WTC11 (cell line): ENCODE results near the gene PSMC4. TPM values are rescaled to one million over a fixed set of nuclear protein-coding genes. Genes with fewer than 3 reads are reported as not detected.

ENCODE experiments used
- ATAC-seq: fragments of 200-7000 bp; cut with Tn5 transposase; 2 replicates; pipeline ENCODE4 v1.10.0; 2021; ENCODE audit warnings: mild to moderate bottlenecking, moderate library complexity
- CTCF ChIA-PET: fragments of 300-600 bp; sonication (Branson Sonifier 250); formaldehyde crosslinking; loops from one replicate; lab custom pipeline; 2021; ENCODE audit warnings: antibody characterized with exemption; lab: Charles Lee
- POLR2A ChIA-PET: fragments of 350-600 bp; sonication (Branson Sonifier 250); formaldehyde crosslinking; loops from one replicate; lab custom pipeline; 2021; ENCODE audit warnings: antibody characterized with exemption; lab: Charles Lee
- DNase-seq: peaks from one replicate; pipeline ENCODE4 v3.0.0; 2021; ENCODE audit warnings: low spot score
- H3K27ac Mint-ChIP-seq: 2 replicates; pipeline ENCODE4 v1.8.0; 2021; ENCODE audit warnings: mixed read lengths
- H3K27me3 Mint-ChIP-seq: 2 replicates; pipeline ENCODE4 v1.8.0; 2021; ENCODE audit warnings: low read depth, mild to moderate bottlenecking, moderate library complexity, mixed read lengths
- H3K36me3 Mint-ChIP-seq: 2 replicates; pipeline ENCODE4 v1.8.0; 2021; ENCODE audit warnings: mixed read lengths
- H3K4me1 Mint-ChIP-seq: 2 replicates; pipeline ENCODE4 v1.8.0; 2022; ENCODE audit warnings: mixed read lengths
- H3K4me3 Mint-ChIP-seq: 2 replicates; pipeline ENCODE4 v1.8.0; 2021; ENCODE audit warnings: mild to moderate bottlenecking, moderate library complexity, mixed read lengths
- H3K9me3 Mint-ChIP-seq: 2 replicates; pipeline ENCODE4 v1.8.0; 2021; ENCODE audit warnings: mixed read lengths
- ATF1 ChIP-seq: sonication (generic); formaldehyde crosslinking; IDR thresholded peaks from 2 replicates; pipeline ENCODE4 v1.8.1; 2023; ENCODE audit warnings: mild to moderate bottlenecking, moderate library complexity, missing genetic modification reagents
- ESRRA ChIP-seq: sonication (generic); formaldehyde crosslinking; IDR thresholded peaks from 2 replicates; pipeline ENCODE4 v1.8.1; 2022; ENCODE audit warnings: mild to moderate bottlenecking, missing genetic modification reagents, borderline replicate concordance
- ETV6 ChIP-seq: sonication (generic); formaldehyde crosslinking; IDR thresholded peaks from 2 replicates; pipeline ENCODE4 v1.8.1; 2022; ENCODE audit warnings: mild to moderate bottlenecking, missing genetic modification reagents
- OVOL2 ChIP-seq: fragments of 250-450 bp; sonication (Bioruptor Pico); IDR thresholded peaks from 2 replicates; pipeline ENCODE4 v1.9.0; 2021; ENCODE audit warnings: mild to moderate bottlenecking, borderline replicate concordance
- SMAD4 ChIP-seq: sonication (generic); formaldehyde crosslinking; IDR thresholded peaks from 2 replicates; pipeline ENCODE4 v1.8.0; 2022; ENCODE audit warnings: mild to moderate bottlenecking, missing genetic modification reagents
- TEAD4 ChIP-seq: sonication (generic); formaldehyde crosslinking; IDR thresholded peaks from 2 replicates; pipeline ENCODE4 v1.8.0; 2022; ENCODE audit warnings: mild to moderate bottlenecking, missing genetic modification reagents
- TP53 ChIP-seq: sonication (generic); formaldehyde crosslinking; IDR thresholded peaks from 2 replicates; pipeline ENCODE4 v1.8.1; 2023; ENCODE audit warnings: mild to moderate bottlenecking, missing genetic modification reagents
- total RNA-seq: library from RNA; stranded (reverse); gene quantifications from 3 replicates; pipeline ENCODE4 v1.2.3, GENCODE V29; 2021
- TF ChIP-seq, protein P1 (sequence below): fragments of 250-450 bp; sonication (Bioruptor Pico); IDR thresholded peaks from 2 replicates; pipeline ENCODE4 v1.8.0; 2021; ENCODE audit warnings: mild to moderate bottlenecking
- TF ChIP-seq, protein P2 (sequence below): sonication (generic); formaldehyde crosslinking; IDR thresholded peaks from 2 replicates; pipeline ENCODE4 v1.8.0; 2023; ENCODE audit warnings: missing genetic modification reagents
- TF ChIP-seq, protein P3 (sequence below): sonication (generic); formaldehyde crosslinking; IDR thresholded peaks from 2 replicates; pipeline ENCODE4 v1.8.0; 2022; ENCODE audit warnings: missing genetic modification reagents
- TF ChIP-seq, protein P4 (sequence below): sonication (generic); formaldehyde crosslinking; IDR thresholded peaks from 2 replicates; pipeline ENCODE4 v1.8.1; 2022; ENCODE audit warnings: low read depth, mild to moderate bottlenecking, moderate library complexity, missing genetic modification reagents, borderline replicate concordance
- TF ChIP-seq, protein P5 (sequence below): sonication (generic); formaldehyde crosslinking; IDR thresholded peaks from 2 replicates; pipeline ENCODE4 v1.8.1; 2023; ENCODE audit warnings: mild to moderate bottlenecking, missing genetic modification reagents, borderline replicate concordance
- TF ChIP-seq, protein P6 (sequence below): sonication (generic); formaldehyde crosslinking; IDR thresholded peaks from 2 replicates; pipeline ENCODE4 v1.8.0; 2023; ENCODE audit warnings: mild to moderate bottlenecking, missing genetic modification reagents
- TF ChIP-seq, protein P7 (sequence below): sonication (generic); formaldehyde crosslinking; IDR thresholded peaks from 2 replicates; pipeline ENCODE4 v1.8.1; 2022; ENCODE audit warnings: low read depth, missing genetic modification reagents, borderline replicate concordance

PSMC4 gene
- total RNA-seq, 1 experiment from 2014 or later, result 105 TPM

DNA sequence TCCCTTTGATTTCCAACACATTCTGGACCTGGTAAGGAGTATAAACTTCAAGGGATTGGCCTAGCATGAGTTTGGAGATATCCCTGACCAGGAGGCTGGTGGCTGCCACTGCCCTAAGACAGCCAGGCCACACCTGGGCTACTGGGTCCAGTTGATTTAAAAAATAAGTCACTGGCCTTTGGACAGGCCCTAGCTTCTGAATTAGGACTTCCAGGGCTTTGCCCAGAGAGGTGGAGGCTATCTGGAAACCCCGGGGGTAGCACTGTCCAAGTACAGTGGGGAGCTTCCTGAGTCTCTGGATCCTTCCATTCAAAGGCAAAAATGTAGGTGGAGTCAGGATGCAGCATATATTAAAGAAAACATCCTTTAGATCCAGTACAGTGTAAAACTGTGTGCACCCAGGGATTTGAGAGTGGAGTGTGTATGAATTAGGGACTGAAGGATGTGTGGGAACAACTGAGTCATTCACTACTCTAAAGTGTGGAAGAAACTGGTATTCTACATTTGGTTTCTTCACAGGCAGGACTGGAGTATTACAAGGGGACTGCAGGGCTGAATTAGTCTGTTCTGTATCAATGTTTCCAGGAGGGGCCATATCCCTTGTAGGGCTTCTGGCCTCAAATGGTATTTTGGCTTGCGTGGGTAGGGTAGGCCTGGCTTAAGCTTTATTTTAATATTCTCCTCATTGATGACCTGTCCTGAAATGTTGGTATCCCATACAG is 21.8 kb upstream of the PSMC4 start:
- Mint-ChIP-seq H3K27me3 (no peaks in the 10 kb centered on the region; the same call in 1 of the 2 replicates), H3K36me3 (no peaks in the 10 kb centered on the region), H3K27ac (no peak overlapping the region), H3K4me1 (0 out of 2 replicates have a peak, but pooled peaks cover 1% of the 10 kb centered on the region), H3K9me3 (0 out of 2 replicates have a peak, but pooled peaks cover 4% of the 10 kb centered on the region), H3K4me3 (no peak overlapping the region)
- TF ChIP-seq, protein P1, sequence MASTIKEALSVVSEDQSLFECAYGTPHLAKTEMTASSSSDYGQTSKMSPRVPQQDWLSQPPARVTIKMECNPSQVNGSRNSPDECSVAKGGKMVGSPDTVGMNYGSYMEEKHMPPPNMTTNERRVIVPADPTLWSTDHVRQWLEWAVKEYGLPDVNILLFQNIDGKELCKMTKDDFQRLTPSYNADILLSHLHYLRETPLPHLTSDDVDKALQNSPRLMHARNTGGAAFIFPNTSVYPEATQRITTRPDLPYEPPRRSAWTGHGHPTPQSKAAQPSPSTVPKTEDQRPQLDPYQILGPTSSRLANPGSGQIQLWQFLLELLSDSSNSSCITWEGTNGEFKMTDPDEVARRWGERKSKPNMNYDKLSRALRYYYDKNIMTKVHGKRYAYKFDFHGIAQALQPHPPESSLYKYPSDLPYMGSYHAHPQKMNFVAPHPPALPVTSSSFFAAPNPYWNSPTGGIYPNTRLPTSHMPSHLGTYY (CRISPR knock-in tag), result no peak
- TF ChIP-seq ATF1 (no peak), ESRRA (no peak), TEAD4 (CRISPR knock-in tag) (no peak), OVOL2 (CRISPR knock-in tag) (no peak), TP53 (CRISPR knock-in tag) (no peak), SMAD4 (CRISPR knock-in tag) (no peak), ETV6 (no peak)
- TF ChIP-seq, protein P2, sequence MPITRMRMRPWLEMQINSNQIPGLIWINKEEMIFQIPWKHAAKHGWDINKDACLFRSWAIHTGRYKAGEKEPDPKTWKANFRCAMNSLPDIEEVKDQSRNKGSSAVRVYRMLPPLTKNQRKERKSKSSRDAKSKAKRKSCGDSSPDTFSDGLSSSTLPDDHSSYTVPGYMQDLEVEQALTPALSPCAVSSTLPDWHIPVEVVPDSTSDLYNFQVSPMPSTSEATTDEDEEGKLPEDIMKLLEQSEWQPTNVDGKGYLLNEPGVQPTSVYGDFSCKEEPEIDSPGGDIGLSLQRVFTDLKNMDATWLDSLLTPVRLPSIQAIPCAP (CRISPR knock-in tag), result no peak
- TF ChIP-seq, protein P3, sequence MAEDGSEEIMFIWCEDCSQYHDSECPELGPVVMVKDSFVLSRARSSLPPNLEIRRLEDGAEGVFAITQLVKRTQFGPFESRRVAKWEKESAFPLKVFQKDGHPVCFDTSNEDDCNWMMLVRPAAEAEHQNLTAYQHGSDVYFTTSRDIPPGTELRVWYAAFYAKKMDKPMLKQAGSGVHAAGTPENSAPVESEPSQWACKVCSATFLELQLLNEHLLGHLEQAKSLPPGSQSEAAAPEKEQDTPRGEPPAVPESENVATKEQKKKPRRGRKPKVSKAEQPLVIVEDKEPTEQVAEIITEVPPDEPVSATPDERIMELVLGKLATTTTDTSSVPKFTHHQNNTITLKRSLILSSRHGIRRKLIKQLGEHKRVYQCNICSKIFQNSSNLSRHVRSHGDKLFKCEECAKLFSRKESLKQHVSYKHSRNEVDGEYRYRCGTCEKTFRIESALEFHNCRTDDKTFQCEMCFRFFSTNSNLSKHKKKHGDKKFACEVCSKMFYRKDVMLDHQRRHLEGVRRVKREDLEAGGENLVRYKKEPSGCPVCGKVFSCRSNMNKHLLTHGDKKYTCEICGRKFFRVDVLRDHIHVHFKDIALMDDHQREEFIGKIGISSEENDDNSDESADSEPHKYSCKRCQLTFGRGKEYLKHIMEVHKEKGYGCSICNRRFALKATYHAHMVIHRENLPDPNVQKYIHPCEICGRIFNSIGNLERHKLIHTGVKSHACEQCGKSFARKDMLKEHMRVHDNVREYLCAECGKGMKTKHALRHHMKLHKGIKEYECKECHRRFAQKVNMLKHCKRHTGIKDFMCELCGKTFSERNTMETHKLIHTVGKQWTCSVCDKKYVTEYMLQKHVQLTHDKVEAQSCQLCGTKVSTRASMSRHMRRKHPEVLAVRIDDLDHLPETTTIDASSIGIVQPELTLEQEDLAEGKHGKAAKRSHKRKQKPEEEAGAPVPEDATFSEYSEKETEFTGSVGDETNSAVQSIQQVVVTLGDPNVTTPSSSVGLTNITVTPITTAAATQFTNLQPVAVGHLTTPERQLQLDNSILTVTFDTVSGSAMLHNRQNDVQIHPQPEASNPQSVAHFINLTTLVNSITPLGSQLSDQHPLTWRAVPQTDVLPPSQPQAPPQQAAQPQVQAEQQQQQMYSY, result no peak
- TF ChIP-seq, protein P4, sequence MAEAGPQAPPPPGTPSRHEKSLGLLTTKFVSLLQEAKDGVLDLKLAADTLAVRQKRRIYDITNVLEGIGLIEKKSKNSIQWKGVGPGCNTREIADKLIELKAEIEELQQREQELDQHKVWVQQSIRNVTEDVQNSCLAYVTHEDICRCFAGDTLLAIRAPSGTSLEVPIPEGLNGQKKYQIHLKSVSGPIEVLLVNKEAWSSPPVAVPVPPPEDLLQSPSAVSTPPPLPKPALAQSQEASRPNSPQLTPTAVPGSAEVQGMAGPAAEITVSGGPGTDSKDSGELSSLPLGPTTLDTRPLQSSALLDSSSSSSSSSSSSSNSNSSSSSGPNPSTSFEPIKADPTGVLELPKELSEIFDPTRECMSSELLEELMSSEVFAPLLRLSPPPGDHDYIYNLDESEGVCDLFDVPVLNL (CRISPR knock-in tag), result no peak
- TF ChIP-seq, protein P5, sequence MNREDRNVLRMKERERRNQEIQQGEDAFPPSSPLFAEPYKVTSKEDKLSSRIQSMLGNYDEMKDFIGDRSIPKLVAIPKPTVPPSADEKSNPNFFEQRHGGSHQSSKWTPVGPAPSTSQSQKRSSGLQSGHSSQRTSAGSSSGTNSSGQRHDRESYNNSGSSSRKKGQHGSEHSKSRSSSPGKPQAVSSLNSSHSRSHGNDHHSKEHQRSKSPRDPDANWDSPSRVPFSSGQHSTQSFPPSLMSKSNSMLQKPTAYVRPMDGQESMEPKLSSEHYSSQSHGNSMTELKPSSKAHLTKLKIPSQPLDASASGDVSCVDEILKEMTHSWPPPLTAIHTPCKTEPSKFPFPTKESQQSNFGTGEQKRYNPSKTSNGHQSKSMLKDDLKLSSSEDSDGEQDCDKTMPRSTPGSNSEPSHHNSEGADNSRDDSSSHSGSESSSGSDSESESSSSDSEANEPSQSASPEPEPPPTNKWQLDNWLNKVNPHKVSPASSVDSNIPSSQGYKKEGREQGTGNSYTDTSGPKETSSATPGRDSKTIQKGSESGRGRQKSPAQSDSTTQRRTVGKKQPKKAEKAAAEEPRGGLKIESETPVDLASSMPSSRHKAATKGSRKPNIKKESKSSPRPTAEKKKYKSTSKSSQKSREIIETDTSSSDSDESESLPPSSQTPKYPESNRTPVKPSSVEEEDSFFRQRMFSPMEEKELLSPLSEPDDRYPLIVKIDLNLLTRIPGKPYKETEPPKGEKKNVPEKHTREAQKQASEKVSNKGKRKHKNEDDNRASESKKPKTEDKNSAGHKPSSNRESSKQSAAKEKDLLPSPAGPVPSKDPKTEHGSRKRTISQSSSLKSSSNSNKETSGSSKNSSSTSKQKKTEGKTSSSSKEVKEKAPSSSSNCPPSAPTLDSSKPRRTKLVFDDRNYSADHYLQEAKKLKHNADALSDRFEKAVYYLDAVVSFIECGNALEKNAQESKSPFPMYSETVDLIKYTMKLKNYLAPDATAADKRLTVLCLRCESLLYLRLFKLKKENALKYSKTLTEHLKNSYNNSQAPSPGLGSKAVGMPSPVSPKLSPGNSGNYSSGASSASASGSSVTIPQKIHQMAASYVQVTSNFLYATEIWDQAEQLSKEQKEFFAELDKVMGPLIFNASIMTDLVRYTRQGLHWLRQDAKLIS, result no peak
- TF ChIP-seq, protein P6, sequence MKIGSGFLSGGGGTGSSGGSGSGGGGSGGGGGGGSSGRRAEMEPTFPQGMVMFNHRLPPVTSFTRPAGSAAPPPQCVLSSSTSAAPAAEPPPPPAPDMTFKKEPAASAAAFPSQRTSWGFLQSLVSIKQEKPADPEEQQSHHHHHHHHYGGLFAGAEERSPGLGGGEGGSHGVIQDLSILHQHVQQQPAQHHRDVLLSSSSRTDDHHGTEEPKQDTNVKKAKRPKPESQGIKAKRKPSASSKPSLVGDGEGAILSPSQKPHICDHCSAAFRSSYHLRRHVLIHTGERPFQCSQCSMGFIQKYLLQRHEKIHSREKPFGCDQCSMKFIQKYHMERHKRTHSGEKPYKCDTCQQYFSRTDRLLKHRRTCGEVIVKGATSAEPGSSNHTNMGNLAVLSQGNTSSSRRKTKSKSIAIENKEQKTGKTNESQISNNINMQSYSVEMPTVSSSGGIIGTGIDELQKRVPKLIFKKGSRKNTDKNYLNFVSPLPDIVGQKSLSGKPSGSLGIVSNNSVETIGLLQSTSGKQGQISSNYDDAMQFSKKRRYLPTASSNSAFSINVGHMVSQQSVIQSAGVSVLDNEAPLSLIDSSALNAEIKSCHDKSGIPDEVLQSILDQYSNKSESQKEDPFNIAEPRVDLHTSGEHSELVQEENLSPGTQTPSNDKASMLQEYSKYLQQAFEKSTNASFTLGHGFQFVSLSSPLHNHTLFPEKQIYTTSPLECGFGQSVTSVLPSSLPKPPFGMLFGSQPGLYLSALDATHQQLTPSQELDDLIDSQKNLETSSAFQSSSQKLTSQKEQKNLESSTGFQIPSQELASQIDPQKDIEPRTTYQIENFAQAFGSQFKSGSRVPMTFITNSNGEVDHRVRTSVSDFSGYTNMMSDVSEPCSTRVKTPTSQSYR (CRISPR knock-in tag), result no peak
- TF ChIP-seq, protein P7, sequence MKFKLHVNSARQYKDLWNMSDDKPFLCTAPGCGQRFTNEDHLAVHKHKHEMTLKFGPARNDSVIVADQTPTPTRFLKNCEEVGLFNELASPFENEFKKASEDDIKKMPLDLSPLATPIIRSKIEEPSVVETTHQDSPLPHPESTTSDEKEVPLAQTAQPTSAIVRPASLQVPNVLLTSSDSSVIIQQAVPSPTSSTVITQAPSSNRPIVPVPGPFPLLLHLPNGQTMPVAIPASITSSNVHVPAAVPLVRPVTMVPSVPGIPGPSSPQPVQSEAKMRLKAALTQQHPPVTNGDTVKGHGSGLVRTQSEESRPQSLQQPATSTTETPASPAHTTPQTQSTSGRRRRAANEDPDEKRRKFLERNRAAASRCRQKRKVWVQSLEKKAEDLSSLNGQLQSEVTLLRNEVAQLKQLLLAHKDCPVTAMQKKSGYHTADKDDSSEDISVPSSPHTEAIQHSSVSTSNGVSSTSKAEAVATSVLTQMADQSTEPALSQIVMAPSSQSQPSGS (CRISPR knock-in tag), result no peak
- CTCF ChIA-PET, result interaction anchor here (2.2 kb wide), 1 partner anchor 22 kb away, joined by 7 read pairs; the partner anchor contains the start of gene PSMC4
- no peak for DNase-seq
- POLR2A ChIA-PET, result no interaction called here
- no peak for ATAC-seq
